IMR-90 (cell line): ENCODE results near the gene SEH1L.

Experiments
- BHLHE40 ChIP-seq: fragments of 150-350 bp; IDR thresholded peaks from 2 replicates; pipeline ENCODE4 v1.6.1; 2016; ENCODE audit warnings: mild to moderate bottlenecking, low read depth, low read length
- MAFK ChIP-seq: IDR thresholded peaks from 2 replicates; pipeline ENCODE4 v1.6.1; 2012; ENCODE audit warnings: low read depth, low read length, improper control_type of control experiment
- POLR2A ChIP-seq: IDR thresholded peaks from 2 replicates; pipeline ENCODE4 v1.6.1; 2012; ENCODE audit warnings: mild to moderate bottlenecking, low read depth, low read length
- RAD21 ChIP-seq: IDR thresholded peaks from 2 replicates; pipeline ENCODE4 v1.6.1; 2012; ENCODE audit warnings: low read length, improper control_type of control experiment
- TF ChIP-seq, protein P1 (sequence below): conservative IDR thresholded peaks from 2 replicates; pipeline ENCODE4 v1.5.1; 2012; ENCODE audit warnings: mild to moderate bottlenecking, low read depth, low read length, improper control_type of control experiment

DNA sequence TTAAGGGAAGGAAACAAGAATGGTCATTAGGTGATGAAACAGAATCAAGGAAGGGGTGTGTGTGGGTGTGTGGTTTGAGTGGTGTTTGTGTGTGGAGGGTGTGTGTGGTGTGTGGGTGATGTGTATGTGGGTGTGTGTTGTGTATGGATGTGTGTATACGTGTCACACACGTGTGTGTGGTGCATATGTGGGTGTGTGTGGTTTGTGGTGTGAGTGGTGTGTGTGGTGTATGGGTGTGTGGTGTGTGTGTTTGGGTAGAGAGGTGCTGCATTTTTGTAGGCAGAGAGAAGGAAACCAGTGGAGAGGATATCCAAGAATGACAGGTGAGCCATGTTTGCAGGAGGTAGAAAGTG lies 42.3 kb downstream of the SEH1L start:
- TF ChIP-seq MAFK = no peak
- TF ChIP-seq POLR2A = no peak
- TF ChIP-seq, protein P1, sequence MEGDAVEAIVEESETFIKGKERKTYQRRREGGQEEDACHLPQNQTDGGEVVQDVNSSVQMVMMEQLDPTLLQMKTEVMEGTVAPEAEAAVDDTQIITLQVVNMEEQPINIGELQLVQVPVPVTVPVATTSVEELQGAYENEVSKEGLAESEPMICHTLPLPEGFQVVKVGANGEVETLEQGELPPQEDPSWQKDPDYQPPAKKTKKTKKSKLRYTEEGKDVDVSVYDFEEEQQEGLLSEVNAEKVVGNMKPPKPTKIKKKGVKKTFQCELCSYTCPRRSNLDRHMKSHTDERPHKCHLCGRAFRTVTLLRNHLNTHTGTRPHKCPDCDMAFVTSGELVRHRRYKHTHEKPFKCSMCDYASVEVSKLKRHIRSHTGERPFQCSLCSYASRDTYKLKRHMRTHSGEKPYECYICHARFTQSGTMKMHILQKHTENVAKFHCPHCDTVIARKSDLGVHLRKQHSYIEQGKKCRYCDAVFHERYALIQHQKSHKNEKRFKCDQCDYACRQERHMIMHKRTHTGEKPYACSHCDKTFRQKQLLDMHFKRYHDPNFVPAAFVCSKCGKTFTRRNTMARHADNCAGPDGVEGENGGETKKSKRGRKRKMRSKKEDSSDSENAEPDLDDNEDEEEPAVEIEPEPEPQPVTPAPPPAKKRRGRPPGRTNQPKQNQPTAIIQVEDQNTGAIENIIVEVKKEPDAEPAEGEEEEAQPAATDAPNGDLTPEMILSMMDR = no peak
- TF ChIP-seq RAD21 = no peak
- TF ChIP-seq BHLHE40 = no peak
